ENCODE measurements around the gene ADAD1.
"Not testable (repeated sequence)": the region's sequence is repeated elsewhere in the genome, so short reads cannot be mapped to it uniquely, and the experiment has no call there.

The ADAD1 gene
- total RNA-seq: 0 to 0.04 reads per million in 2 donors

- no peak for DNase-seq
Observed at GRCh38 chr4:122378711-122379110, at the start of gene ADAD1. Gene ADAD1 (plus strand): TSS chr4:122379011. CDS start chr4:122380070, 1,059 bp downstream.

GRCh38 chr4:122329876-122330565 lies 48.8 kb upstream of the ADAD1 start:
- no peak for DNase-seq

- no peak for DNase-seq
Observed at GRCh38 chr4:122331195-122331594, 47.6 kb upstream of the ADAD1 start.

GRCh38 chr4:122334828-122335227 lies 44.0 kb upstream of the ADAD1 start:
- no peak for DNase-seq

GRCh38 chr4:122341886-122342285 lies 36.9 kb upstream of the ADAD1 start:
- no peak for DNase-seq

- DNase-seq: no peak
Observed at GRCh38 chr4:122346036-122346435, 32.8 kb upstream of the ADAD1 start.

GRCh38 chr4:122346503-122346902 lies 32.3 kb upstream of the ADAD1 start:
- no peak for DNase-seq

- no peak for DNase-seq
Observed at GRCh38 chr4:122356317-122356808, 22.4 kb upstream of the ADAD1 start.

GRCh38 chr4:122360754-122361153 lies 18.1 kb upstream of the ADAD1 start:
- no peak for DNase-seq

GRCh38 chr4:122364700-122365404 lies 14.0 kb upstream of the ADAD1 start:
- DNase-seq: no peak

- DNase-seq: not testable (repeated sequence)
Observed at GRCh38 chr4:122368786-122369185, 10.0 kb upstream of the ADAD1 start.

- DNase-seq: no peak
Observed at GRCh38 chr4:122377352-122377751, 1.5 kb upstream of the ADAD1 start.

GRCh38 chr4:122379239-122379638 lies 428 bp downstream of the ADAD1 start:
- peak; percentile 5 for DNase-seq

- DNase-seq: no peak
Observed at GRCh38 chr4:122383341-122383740, 4.5 kb downstream of the ADAD1 start.

- no peak for DNase-seq
Observed at GRCh38 chr4:122384245-122384644, 5.4 kb downstream of the ADAD1 start.

- DNase-seq: no peak
Observed at GRCh38 chr4:122393276-122393675, 14.5 kb downstream of the ADAD1 start.

GRCh38 chr4:122403861-122404260 lies 25.1 kb downstream of the ADAD1 start:
- DNase-seq: no peak

- DNase-seq: no peak
Observed at GRCh38 chr4:122412547-122412946, 33.7 kb downstream of the ADAD1 start.

- DNase-seq: no peak
Observed at GRCh38 chr4:122423246-122423645, 44.4 kb downstream of the ADAD1 start.

GRCh38 chr4:122431351-122431750 lies 52.5 kb downstream of the ADAD1 start:
- DNase-seq: no peak

- DNase-seq: no peak
Observed at GRCh38 chr4:122434285-122434684, 55.5 kb downstream of the ADAD1 start.

GRCh38 chr4:122450847-122451246 lies 72.0 kb downstream of the ADAD1 start:
- no peak for DNase-seq

- DNase-seq: no peak
Observed at GRCh38 chr4:122453384-122453995, 74.7 kb downstream of the ADAD1 start.

Data from activated gamma-delta T cell (primary cell).